HEK293 (cell line): ENCODE data around the gene DDX17.

Source experiments
- CTCF ChIP-seq: fragments of 450-650 bp; formaldehyde crosslinking; IDR thresholded peaks from 2 replicates; pipeline ENCODE4 v1.5.1; 2016; ENCODE audit warnings: missing biosample characterization, missing genetic modification characterization
- KLF10 ChIP-seq: fragments of 450-650 bp; IDR thresholded peaks from 2 replicates; pipeline ENCODE4 v1.5.1; 2018; ENCODE audit warnings: missing biosample characterization, mild to moderate bottlenecking, missing genetic modification characterization
- MYNN ChIP-seq: fragments of 450-650 bp; formaldehyde crosslinking; IDR thresholded peaks from 2 replicates; pipeline ENCODE4 v1.5.1; 2016; ENCODE audit warnings: missing biosample characterization, missing genetic modification characterization, borderline replicate concordance
- ZNF366 ChIP-seq: fragments of 450-650 bp; formaldehyde crosslinking; conservative IDR thresholded peaks from 2 replicates; pipeline ENCODE4 v1.5.1; 2016; ENCODE audit warnings: missing biosample characterization, missing genetic modification characterization

- TF ChIP-seq KLF10 (tag by site-specific recombination) (no peak), ZNF366 (tag by site-specific recombination) (no peak), CTCF (no peak), MYNN (tag by site-specific recombination) (no peak)
Measured at GRCh38 chr22:38490475-38490874, 15.6 kb downstream of the DDX17 start.
